ELF-1 (cell line): Measurements from ENCODE around the gene SLC22A23.

Experiments
- DNase-seq: peaks from one replicate; pipeline ENCODE4 v3.0.0-alpha.2; 2016; ENCODE audit warnings: low read depth, low spot score

Gene SLC22A23

DNA sequence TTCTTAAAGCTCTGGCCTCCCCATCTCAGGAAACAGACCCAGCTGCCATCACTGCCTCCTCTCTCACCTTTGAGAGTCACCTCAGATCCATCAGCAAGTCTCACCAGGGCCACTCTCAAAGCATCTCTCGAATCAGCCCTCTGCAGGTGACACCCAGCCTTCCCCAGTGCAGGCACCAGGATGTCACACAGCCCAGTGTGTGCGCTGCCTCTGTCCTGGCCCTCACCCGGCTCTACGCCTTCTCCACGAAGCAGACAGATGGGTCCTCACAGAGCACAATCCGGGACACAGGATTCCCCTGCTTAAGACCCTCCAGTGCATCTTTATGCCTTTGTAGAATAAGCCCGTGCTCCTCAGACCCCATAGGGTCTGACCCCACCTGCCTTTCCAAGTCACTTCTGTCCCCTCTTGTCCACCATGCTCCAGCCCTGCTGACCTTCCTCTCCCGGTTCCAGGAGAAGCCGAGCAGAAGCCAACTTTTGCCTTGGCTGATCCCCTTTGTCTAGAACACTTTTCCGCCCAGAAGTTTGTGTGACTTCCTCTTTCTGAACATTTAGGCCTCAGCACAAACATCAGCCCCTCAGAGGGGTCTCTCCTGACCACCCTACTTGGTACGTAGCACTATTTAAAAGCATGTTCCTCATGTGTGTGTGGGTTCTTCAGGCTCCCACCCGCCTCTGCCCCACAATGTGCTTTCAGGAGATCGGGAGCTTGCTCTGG, 137.9 kb downstream of the SLC22A23 start:
- no peak for DNase-seq

DNA sequence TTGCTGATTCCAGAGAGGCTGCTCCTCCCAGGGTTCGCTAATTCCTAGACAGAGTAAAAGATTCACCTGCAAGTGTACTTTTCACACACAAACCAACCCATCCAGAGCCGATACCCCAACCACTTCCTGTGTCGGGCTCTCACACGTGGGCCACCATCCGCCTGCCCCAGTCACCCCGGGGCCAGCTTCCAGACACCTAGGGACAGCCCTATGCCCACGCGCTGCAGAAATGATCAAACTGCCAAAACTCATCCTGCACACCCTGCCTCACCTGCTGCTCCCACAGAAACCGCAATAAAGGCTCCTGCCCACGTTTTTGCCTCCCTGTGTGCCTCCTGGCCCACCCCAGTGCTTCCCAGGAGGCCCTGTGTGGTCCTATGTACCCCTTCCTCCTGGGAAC, 138.6 kb downstream of the SLC22A23 start:
- no peak for DNase-seq

DNA sequence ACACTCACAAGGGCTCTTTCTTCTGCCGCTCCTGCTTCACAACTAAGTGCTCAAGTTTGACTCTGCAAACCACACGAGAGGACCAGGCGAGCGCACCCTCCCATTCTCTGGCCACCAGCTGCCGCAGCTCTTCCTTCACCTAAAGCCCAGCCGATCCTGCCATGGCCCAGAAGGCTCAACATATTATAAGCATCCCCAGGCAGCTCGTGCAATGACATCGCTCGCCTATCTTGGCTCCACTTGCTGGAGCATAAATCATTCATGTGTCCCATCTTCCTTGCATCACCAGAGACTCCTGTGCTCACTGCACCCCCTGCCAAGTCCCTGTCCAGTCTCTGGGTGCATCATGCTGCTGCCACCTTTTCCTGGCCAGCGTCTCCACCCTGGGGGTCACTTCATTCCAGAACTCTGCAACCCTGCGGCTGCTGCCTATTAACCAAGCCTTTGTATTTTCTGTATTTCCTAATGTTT, 139.1 kb downstream of the SLC22A23 start:
- DNase-seq = no peak

DNA sequence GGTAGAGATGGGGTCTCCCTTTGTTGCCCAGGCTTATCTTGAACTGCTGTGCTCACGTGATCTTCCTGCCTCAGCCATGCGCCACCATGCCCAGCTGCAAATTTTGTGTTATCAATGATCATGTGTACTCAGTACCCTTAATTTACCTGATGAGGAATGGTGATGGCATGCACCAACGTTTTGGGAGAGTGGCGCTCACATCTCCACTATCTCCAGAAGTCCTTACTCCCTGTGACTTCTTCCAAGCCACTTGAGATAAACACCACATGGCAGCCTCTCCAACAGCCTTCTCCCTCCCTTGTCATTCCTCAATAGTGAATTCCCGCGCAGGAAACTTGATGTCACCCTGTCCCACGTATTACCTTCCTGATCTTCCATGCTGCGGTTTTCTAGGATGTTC, 140.0 kb downstream of the SLC22A23 start:
- no peak for DNase-seq

- DNase-seq = no peak
Observed at GRCh38 chr6:3316331-3316730, 140.5 kb downstream of the SLC22A23 start.

- DNase-seq = no peak
Observed at GRCh38 chr6:3315841-3316240, 141.0 kb downstream of the SLC22A23 start.

GRCh38 chr6:3314621-3315467, 142.0 kb downstream of the SLC22A23 start:
- DNase-seq = no peak

GRCh38 chr6:3314176-3314575, 142.7 kb downstream of the SLC22A23 start:
- DNase-seq = no peak

GRCh38 chr6:3312604-3313231, 144.1 kb downstream of the SLC22A23 start:
- DNase-seq = no peak

GRCh38 chr6:3311826-3312225, 145.0 kb downstream of the SLC22A23 start:
- DNase-seq = no peak

DNA sequence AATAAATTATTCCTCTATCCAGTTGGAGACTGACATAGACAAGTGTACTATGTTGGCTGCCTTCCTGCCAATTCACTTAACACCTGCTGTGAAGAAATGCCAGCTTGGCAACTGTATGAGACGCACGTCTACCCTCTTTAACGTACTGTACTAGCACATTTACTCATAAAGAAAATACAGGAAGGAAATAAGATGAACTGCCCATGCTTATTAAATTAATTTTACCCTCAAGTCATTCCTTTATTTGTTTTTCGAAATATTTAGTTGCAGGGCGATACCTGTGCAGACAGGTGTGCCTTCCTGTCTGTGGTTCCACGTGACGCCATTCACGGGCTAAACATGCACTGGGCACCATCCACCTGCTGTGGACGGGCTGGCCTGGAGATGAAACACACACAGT, 146.1 kb downstream of the SLC22A23 start:
- DNase-seq = no peak

DNA sequence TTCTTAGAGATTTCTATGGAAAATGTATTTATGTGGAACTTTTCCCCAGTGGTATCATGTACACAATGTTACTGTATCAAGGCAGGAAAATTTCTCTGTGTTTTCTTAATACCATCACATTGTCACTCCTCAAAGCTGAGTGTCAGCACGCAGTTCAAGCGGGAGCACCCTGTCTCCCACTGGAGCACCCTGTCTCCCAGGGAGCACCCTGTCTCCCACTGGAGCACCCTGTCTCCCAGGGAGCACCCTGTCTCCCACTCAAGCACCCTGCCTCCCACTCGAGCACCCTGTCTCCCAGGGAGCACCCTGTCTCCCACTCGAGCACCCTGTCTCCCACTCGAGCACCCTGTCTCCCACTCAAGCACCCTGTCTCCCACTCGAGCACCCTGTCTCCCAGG, 146.8 kb downstream of the SLC22A23 start:
- DNase-seq = no peak

DNA sequence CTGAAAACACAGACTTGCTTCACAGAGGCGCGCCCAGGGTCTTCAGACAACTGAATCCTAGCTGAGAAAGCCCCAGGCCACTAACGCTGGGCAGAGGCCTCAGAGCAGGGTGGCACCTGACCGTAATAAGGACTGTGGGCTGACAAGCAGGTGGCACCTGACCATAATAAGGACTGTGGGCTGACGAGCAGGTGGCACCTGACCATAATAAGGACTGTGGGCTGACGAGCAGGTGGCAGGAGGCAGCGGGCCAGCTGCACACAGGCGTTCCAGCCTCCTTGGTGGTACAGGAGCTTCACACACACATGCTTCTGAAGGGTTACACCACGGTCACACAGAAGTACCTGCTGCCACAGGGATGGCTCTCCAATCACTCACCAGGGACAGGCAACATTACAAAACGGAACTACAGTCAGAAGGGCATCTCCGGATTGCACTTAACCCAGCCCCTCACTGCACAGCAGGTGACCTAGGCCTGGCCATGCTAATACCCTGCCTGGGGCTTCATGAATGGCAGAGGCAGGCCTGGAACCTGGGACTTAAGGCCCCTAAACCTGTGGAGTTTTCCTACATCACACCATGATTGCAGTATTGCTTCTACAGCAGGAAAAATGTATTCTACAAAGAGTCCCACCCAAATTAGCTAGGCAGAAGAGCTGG, 147.3 kb downstream of the SLC22A23 start:
- peak; percentile 57 for DNase-seq

DNA sequence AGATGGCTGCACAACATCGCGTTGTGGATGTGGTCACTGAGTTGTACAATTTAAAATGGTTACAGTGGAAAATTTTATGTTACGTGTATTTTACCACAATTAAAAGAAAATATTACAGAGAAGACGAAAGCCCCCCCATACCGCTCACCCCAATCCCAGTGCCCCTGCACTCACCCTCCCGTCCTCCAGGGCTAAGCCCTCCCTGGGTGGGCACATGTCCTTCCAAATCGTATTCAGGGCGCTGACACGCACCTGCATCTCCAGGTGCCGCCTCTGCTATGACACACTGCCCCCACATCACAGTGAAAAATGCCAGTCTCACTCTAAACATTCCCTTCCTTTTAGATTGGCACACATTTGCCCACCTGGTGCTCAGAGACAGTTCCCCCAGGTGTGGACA, 148.7 kb downstream of the SLC22A23 start:
- DNase-seq = no peak

DNA sequence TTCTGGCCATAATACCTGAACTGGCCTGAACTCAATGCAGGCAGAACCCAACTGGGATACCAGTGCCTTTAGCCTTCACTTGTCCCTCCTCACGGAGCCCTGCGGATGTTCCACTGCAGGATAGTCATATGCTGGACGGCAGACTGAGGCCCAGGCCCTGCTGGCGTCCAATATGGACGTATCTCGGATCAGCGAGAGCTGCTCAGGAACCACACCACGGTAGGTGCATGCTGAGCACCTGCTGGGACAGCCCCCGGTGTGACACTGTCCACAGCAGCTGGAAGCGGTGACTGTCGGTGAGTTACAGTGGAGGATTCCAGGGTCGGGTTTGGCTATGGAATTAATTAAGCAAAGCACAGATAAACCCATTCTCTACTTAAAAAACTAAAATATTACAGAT, 149.4 kb downstream of the SLC22A23 start:
- DNase-seq = no peak

GRCh38 chr6:3306848-3307247, 150.0 kb downstream of the SLC22A23 start:
- no peak for DNase-seq

DNA sequence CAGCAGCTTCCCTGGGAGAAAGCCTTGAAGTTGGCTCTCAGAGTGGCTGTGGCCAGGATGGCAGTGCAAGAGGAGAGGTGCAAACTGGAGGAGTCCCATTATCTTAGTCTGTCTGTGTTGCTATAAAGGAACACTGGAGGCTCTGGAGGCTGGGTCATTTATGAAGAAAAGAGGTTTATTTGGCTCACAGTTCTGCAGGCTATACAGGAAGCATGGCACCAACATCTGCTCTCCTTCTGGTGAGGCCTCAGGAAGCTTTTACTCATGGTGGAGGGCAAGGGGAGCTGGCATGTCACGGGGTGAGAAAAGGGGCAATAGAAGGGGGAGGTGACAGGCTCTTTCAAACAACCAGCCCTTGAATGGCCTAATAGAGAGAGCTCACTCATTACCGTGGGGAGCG, 151.0 kb downstream of the SLC22A23 start:
- no peak for DNase-seq

- no peak for DNase-seq
Observed at GRCh38 chr6:3305216-3305565, 151.7 kb downstream of the SLC22A23 start.

GRCh38 chr6:3304500-3305215, 152.2 kb downstream of the SLC22A23 start:
- no peak for DNase-seq

DNA sequence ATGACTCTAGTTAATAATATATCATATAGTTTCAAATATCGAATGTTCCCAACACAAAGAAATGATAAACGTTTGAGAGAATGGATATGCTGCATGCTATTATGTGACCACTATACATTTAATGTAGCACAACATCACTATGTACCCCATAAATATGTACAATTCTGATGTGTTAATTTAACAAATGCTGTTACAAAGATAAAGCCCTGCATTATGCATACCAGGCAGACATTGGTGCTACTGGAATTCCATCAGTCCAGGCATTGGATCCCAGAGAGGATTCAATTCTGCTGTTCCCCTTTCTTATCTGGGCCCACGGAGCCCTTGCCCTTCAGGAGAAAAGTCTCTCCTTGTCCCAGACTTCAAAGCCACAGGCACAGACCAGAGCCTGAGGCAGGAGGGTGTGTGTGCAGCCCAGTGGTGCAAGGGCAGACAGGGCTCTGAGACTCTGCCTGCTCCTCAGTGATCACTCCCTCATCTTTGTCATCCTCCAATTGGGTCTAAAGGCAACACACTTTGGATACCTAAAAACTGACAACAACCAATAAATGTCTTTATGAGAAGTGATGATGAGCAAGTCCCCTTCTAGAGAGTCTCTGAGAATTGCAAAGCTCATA, 152.9 kb downstream of the SLC22A23 start:
- DNase-seq = no peak

DNA sequence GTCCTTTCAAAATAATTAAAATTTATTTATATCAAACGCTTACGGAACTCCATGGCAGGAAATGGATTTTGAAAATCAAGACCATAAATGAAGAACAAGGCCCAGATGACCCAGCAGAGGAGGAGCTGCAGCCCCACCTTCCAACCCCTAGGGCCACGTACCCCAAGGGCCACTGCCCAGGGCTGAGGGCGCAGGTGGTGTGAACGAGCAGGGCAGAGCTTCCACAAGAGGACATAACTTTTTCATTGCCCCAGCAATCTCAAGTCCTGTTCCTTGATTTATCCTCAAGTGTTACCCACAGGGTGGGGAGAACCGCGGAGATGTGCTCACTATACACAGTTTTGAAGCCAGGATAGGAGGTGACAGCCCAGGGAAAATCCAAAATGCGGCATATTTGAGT, 155.3 kb downstream of the SLC22A23 start:
- no peak for DNase-seq
